GM18951 (cell line): ENCODE results near the gene ACBD7.

Experiments
- POLR2A ChIP-seq: IDR thresholded peaks from 4 replicates; pipeline ENCODE4 v1.6.1; 2011; ENCODE audit warnings: mild to moderate bottlenecking; ENCODE audit not compliant: insufficient read length, insufficient read depth; ENCODE audit errors: extremely low read depth
- in situ Hi-C: fragments of 300-500 bp; cut with MboI; formaldehyde crosslinking; loops from one replicate; pipeline ENCODE4 v1.12.0; 2022; ENCODE audit warnings: low sequenced_read_pairs, mixed read lengths, inconsistent platforms; ENCODE audit not compliant: unreplicated experiment

The ACBD7 gene

DNA sequence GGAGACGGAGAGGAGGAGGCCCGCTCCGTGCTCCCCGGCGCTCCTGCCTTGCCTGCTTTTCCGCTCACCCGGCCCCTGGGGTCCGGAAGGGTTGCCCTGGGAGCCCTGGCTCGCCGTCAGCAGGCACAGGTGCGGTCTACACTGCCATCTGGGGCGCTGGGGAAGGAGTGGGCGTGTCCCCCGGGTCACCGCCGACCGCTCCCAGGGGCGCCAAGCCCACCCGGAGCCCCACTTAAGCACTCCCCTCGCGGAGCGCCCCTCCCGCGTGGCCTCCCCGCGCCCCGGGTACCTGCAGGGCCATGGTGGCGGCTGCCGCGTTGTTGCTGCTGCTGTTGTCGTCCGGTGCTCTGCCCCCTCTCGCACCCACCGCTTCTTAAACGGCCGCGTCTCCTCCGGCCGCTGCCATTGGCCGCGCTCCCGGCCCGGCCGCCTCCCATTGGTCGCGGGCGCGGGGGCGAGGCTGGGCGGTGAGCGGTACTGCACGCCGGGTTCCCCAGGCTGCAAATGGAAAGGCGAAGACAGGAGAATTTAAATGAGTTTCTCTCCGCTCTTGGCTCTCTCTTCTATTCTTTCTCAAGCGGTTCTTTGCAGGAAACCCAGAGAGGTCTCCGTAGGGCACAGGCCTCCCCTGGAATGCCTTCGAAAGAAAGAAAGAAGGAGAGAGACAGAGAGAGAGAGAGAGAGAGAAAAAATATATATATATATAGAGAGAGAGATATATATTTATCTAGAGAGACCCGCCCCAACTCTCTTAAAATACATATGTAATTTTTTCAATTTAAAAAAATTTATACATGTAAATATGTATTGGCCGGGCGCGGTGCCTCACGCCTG lies at the start of gene ACBD7:
TSS of gene ACBD7 (minus strand) at position 349 of the 834 bp plus-strand sequence. CDS start at position 301, 48 bp downstream.
- no peak for TF ChIP-seq POLR2A
- in situ Hi-C loops = no loop called here

DNA sequence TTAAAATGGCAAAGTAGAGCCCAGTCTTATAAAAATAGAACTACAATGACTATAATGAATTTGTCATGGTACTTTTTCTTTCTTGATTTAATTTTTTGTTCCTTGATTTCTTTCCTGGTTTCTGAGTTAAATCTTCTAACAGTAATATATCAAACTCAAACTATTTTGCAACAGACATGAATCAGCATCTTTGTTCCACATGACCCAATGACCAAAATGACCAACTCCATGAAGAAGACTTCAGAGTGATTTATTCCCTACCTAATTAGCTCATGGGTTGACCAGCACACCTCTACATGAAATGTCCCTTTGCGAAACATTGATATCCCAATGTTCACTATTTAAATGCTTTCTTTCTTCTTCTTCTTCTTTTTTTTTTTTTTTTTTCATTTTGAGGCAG lies 49.1 kb upstream of the ACBD7 start:
- in situ Hi-C loops = no loop called here
- TF ChIP-seq POLR2A = no peak

DNA sequence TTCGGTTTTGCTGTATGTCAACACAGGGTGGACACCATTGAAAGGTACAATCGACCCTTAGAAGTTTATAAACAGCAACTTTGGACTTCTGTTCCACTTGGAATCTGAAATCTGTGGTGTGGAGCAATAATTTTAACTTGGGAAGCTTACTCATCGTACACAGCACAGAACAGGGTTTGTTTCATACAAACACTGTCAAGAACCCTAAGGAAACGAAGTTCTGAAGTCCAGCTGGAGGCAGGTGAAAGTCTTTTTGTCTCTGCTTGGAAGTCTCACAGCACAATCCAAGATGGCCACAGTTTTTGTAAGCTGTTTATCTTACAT lies 48.4 kb upstream of the ACBD7 start:
- no peak for TF ChIP-seq POLR2A
- in situ Hi-C loops = no loop called here

DNA sequence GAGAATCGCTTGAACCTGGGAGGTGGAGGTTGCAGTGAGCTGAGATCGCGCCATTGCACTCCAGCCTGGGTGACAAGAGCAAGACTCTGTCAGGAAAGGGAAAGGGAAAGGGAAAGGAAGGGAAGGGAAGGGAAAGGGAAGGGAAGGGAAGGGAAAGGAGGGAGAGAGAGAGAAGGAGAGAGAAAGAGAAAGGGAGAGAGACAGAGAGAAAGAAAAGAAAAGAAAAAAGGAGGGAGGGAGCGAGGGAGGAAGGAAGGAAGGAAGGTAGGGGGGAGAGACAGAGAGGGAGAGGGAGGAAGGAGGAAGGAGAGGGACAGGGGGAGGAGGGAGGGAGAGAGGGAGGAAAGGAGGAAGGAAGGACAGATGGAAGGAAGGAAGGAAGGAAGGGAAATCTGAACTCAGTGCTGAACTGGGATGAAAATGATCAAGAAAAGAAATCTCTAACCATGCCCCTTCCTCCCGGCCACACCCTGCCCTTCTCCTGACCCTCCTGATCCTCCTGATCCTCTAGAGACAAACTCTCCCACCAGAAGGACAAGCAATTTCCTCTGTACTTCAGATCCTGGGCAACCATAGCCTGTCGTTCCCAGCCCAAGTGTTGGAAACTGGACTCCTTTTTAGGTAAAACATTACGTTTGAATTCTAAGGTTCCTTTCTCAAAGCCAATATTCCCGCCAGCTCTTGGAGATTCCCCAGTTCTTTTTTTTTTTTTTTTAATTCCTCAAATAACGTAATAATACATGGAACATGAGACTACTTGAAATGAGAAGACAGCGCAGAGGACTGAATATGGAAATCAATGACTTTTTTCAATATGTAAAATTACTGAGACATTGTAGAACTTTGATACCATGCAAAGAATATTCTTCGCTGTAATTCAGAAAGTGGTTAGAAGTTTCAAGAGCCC lies 47.8 kb upstream of the ACBD7 start:
- no peak for TF ChIP-seq POLR2A
- in situ Hi-C loops = no loop called here

DNA sequence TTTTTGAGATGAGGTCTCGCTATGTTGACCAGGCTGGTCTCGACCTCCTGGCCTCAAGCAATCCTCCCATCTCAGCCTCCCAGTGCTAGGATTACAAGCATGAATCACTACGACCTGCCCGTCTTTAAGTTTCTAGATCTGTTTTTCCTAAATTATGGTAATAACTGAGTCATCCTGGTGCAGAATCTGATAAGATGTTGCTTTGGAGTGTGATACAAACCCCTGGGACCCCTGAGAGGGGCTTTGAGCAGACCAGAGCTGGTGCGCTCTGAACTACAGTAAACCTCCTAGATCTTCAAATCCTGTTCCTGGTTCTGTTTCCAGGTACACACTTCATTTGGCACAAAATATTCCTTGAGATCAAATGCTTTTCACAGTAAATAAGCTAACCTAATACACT lies 42.8 kb upstream of the ACBD7 start:
- TF ChIP-seq POLR2A = no peak
- in situ Hi-C loops = no loop called here

DNA sequence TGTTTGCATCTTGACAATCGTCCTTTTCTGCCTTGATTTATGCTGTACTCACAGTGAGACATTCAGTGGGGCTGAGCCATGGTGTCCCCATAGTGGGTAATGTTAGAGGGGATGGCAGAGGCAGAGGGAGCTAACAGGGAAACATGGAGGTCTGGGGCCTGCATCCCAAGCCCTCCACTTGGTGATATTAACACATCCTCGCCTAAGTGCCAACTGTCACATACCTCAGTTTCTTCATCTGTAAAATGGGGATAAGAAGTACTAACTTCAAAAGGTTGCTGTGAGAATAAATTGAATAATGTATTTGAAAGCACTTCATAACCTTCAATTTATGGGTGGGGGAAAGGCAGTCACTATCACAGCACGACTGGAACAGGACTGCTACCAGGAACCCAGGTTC lies 36.3 kb upstream of the ACBD7 start:
- in situ Hi-C loops = no loop called here

DNA sequence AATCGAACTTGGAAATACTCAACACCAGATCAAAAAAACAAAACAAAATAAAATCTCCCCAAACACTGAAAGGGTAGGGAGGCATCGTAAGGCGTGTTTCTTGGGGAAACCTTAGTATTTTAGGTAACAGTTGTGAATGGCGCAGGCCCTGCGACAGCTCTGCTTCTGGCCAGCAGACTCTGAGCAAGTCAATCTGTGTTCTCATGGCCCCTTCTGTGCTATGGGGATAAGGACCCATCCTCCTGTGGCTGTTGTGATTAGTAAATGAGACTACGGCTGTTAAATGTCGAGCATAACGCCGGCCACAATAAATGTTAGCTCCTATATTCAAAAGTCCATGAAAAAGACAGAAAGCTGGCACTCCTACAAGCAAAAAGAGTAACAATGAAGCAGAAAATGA lies 35.6 kb upstream of the ACBD7 start:
- in situ Hi-C loops = no loop called here

More for the DNA sequence above, 36.3 kb upstream of the ACBD7 start:
- TF ChIP-seq POLR2A = no peak

DNA sequence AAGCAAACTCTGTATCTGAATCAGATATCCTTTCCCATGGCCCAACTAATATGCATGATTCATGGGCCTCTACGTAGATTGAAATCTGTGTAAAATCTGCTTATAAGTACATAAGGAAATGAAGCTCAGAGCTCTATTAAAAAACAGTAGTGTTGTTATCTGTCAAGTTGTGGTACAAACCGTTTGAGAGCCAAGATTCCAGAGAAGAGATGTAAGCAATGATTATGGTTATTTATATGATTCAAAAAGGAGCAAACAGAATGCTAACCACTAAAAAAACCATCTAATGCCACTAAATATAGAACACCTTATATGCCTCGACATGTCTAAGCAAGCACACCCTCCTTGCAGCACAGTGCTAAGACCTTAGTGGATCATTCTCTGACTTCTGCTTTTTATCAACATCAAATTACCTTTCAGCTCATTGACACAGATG lies 35.2 kb upstream of the ACBD7 start:
- in situ Hi-C loops = no loop called here
- TF ChIP-seq POLR2A = no peak

More for the DNA sequence above, 35.6 kb upstream of the ACBD7 start:
- TF ChIP-seq POLR2A = no peak

DNA sequence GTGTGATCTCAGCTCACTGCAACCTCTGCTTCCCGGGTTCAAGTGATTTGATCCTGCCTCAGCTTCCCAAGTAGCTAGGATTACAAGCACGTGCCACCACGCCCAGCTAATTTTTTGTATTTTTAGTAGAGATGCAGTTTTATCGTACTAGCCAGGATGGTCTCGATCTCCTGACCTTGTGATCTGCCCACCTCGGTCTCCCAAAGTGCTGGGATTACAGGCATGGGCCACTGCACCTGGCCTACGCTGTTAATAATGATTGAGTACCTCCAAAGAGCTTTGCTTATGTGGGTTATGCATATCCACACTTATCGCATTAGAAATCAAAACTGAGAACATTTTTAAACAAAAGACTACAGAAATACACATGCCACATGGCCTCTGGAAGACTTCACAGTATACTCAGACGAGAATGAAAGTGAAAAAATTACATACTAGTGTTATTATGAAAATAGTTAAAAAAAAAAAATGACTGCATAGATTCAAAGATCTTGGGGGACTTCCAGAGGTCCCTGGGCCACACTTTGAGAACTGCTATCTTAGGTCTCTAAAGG lies 34.0 kb upstream of the ACBD7 start:
- TF ChIP-seq POLR2A = no peak
- in situ Hi-C loops = no loop called here

DNA sequence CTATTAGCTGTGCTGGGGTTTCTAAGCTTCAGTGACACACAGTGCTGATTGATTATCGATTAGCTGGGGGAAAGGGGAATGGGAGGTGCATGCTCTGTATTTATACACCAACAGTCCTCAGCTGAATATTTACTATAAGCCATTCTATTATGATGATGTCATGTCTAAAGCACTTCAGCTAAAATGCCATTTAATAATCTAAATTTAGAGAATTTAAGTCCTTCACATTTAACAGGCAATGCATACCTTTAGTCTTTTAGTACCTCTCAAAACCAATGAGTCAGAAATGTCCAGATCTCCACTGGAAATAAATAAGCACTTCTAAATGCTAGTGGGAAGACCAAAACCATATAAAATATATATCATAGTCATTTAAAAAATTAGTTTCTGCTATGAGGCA lies 33.1 kb upstream of the ACBD7 start:
- in situ Hi-C loops = no loop called here

DNA sequence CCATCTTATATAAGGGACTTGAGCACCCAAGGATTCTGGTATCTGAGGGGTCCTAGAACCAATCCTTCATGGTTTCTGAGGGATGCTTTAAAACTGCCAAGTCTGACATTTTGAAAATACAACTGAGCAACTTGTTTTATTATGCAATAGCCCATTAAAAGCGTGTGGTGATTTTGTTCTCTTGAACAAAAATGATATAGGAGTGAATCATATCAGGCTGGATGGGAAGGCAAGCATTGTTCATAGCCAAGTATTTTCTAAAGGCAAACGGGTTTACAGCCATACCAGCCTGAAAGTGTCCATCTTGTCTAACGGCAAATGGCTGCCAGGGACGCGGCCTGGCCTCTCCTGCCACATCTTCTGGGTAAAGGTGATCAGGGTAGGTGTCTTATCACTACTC lies 31.9 kb upstream of the ACBD7 start:
- TF ChIP-seq POLR2A = no peak

More for the DNA sequence above, 33.1 kb upstream of the ACBD7 start:
- TF ChIP-seq POLR2A = no peak

DNA sequence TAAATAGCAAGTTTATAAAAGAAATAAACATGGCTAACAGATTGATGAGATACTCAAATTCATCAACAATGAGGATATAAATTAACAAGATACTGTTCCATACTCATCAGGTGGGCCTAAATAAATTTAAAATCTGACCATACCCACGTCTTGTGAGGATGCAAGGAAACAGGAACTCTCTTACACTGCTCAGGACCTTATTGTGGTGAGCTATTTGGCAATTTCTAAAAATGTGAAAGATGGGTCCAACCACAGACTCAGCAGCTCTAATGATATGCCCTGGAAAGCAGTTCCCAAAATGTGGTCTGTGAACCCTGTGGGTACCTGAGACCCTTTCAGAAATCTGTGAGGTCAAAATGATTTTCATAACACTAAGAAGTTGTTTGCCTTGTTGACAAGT lies 30.0 kb upstream of the ACBD7 start:
- in situ Hi-C loops = no loop called here
- TF ChIP-seq POLR2A = no peak

More for the DNA sequence above, 31.9 kb upstream of the ACBD7 start:
- in situ Hi-C loops = no loop called here

DNA sequence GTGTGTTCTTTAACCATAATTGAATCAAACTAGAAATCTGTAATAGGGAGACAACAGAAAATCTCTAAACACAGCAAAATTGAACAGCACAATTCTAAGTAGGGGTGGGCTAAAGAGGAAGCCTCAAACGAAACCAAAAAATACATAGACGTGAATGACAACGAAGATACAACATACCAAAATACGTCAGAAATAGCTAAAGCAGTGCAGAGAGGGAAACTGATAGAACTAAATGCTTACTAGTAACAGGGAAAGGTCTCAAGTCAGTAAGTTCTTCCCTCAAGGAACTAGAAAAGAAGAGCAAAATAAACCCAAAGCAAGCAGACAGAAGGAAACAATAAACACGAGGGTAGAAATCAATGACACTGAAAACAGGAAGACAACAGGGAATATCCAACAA lies 27.6 kb upstream of the ACBD7 start:
- TF ChIP-seq POLR2A = no peak
- in situ Hi-C loops = no loop called here
